GM23338 (cell line): ENCODE measurements around the gene ZNF236.

ENCODE experiments used
- CREB1 ChIP-seq: fragments of 250-450 bp; sonication (Bioruptor Pico); IDR thresholded peaks from 2 replicates; pipeline ENCODE4 v1.5.0; 2020; ENCODE audit warnings: low read depth, mild to moderate bottlenecking, moderate library complexity
- EZH2 ChIP-seq: fragments of 200-600 bp; sonication (generic); IDR thresholded peaks from one replicate; pipeline ENCODE4 v1.8.0; 2017; ENCODE audit warnings: antibody characterized with exemption, mild to moderate bottlenecking, low read depth; ENCODE audit not compliant: unreplicated experiment
- POLR2AphosphoS5 ChIP-seq: IDR thresholded peaks from 2 replicates; pipeline ENCODE4 v1.6.1; 2016; ENCODE audit warnings: antibody characterized with exemption, low read depth
- STAT1 ChIP-seq: IDR thresholded peaks from one replicate; pipeline ENCODE4 v1.6.1; 2016; ENCODE audit warnings: antibody characterized with exemption; ENCODE audit not compliant: unreplicated experiment
- TF ChIP-seq, protein P1 (sequence below), 2 experiments: fragments of 200-600 bp in 1 of 2; sonication (generic) in 1 of 2; conservative IDR thresholded peaks; 2 replicates each; pipeline versions ENCODE4 v1.5.1 to v1.6.1; 2016 to 2017; ENCODE audit warnings: antibody characterized with exemption in 2 of 2, low read depth in 2 of 2, mild to moderate bottlenecking in 2 of 2, moderate library complexity in 1 of 2
- TF ChIP-seq, protein P2 (sequence below): fragments of 250-450 bp; sonication (Bioruptor Pico); IDR thresholded peaks from 2 replicates; pipeline ENCODE4 v1.5.0; 2020; ENCODE audit warnings: mild to moderate bottlenecking, moderate library complexity

DNA sequence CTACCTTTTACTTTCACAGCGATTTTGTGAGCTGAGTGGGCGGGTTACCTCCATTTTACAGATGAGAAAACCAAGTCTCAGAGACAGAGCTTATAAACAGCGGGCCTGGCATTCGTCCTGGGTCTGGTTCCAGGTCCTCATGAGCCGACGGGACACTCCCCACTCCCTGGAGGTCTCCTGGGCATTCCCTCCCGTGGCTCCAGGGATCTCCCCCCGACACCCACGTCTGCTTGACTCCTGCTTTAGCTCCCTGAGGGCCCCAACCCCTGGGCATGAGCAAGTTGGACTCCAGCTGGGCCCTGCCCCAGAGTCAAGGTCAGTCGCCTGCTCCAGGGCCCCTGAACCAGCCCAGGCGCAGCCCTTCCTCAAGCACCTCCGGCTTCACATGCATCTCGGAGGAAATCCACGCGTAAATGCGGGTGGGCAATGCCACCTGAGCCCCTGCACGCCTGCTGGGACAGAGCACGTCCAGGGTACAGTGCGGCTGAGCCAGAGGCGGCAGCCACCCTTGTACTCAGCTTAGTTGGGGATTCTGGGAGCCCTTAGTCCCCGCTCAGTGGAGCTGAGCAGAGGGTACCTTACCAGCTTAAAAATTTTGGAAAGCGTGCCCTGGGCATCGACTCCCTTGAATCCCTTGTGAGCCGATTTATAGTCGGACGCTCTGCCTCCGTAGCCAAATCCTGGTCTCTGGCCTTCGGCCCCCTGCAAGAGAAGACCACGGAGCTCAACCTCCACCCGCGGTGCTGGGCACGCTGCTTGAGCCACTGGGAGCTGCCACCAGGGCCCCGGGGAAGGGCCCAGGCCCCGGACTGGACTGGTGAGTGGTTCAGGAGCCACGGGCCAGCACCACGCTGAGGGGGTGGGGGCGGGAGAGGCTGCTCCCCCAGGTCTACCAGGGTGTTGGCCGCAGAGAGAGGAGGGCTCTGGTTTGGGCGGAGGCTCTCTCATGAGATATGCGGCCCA is 162.1 kb downstream of the ZNF236 start:
- TF ChIP-seq, protein P1, sequence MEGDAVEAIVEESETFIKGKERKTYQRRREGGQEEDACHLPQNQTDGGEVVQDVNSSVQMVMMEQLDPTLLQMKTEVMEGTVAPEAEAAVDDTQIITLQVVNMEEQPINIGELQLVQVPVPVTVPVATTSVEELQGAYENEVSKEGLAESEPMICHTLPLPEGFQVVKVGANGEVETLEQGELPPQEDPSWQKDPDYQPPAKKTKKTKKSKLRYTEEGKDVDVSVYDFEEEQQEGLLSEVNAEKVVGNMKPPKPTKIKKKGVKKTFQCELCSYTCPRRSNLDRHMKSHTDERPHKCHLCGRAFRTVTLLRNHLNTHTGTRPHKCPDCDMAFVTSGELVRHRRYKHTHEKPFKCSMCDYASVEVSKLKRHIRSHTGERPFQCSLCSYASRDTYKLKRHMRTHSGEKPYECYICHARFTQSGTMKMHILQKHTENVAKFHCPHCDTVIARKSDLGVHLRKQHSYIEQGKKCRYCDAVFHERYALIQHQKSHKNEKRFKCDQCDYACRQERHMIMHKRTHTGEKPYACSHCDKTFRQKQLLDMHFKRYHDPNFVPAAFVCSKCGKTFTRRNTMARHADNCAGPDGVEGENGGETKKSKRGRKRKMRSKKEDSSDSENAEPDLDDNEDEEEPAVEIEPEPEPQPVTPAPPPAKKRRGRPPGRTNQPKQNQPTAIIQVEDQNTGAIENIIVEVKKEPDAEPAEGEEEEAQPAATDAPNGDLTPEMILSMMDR (conservative IDR thresholded peaks at IDR 0.05; ENCODE audit: low read depth in 2 of 2), result no peak
- TF ChIP-seq STAT1 (no peak), POLR2AphosphoS5 (no peak), CREB1 (no peak), EZH2 (no peak)
- TF ChIP-seq, protein P2, sequence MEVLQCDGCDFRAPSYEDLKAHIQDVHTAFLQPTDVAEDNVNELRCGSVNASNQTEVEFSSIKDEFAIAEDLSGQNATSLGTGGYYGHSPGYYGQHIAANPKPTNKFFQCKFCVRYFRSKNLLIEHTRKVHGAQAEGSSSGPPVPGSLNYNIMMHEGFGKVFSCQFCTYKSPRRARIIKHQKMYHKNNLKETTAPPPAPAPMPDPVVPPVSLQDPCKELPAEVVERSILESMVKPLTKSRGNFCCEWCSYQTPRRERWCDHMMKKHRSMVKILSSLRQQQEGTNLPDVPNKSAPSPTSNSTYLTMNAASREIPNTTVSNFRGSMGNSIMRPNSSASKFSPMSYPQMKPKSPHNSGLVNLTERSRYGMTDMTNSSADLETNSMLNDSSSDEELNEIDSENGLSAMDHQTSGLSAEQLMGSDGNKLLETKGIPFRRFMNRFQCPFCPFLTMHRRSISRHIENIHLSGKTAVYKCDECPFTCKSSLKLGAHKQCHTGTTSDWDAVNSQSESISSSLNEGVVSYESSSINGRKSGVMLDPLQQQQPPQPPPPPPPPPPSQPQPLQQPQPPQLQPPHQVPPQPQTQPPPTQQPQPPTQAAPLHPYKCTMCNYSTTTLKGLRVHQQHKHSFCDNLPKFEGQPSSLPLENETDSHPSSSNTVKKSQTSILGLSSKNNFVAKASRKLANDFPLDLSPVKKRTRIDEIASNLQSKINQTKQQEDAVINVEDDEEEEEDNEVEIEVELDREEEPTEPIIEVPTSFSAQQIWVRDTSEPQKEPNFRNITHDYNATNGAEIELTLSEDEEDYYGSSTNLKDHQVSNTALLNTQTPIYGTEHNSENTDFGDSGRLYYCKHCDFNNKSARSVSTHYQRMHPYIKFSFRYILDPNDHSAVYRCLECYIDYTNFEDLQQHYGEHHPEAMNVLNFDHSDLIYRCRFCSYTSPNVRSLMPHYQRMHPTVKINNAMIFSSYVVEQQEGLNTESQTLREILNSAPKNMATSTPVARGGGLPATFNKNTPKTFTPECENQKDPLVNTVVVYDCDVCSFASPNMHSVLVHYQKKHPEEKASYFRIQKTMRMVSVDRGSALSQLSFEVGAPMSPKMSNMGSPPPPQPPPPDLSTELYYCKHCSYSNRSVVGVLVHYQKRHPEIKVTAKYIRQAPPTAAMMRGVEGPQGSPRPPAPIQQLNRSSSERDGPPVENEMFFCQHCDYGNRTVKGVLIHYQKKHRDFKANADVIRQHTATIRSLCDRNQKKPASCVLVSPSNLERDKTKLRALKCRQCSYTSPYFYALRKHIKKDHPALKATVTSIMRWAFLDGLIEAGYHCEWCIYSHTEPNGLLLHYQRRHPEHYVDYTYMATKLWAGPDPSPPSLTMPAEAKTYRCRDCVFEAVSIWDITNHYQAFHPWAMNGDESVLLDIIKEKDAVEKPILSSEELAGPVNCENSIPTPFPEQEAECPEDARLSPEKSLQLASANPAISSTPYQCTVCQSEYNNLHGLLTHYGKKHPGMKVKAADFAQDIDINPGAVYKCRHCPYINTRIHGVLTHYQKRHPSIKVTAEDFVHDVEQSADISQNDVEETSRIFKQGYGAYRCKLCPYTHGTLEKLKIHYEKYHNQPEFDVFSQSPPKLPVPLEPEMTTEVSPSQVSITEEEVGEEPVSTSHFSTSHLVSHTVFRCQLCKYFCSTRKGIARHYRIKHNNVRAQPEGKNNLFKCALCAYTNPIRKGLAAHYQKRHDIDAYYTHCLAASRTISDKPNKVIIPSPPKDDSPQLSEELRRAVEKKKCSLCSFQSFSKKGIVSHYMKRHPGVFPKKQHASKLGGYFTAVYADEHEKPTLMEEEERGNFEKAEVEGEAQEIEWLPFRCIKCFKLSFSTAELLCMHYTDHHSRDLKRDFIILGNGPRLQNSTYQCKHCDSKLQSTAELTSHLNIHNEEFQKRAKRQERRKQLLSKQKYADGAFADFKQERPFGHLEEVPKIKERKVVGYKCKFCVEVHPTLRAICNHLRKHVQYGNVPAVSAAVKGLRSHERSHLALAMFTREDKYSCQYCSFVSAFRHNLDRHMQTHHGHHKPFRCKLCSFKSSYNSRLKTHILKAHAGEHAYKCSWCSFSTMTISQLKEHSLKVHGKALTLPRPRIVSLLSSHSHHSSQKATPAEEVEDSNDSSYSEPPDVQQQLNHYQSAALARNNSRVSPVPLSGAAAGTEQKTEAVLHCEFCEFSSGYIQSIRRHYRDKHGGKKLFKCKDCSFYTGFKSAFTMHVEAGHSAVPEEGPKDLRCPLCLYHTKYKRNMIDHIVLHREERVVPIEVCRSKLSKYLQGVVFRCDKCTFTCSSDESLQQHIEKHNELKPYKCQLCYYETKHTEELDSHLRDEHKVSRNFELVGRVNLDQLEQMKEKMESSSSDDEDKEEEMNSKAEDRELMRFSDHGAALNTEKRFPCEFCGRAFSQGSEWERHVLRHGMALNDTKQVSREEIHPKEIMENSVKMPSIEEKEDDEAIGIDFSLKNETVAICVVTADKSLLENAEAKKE (CRISPR knock-in tag), result no peak
